Thoracic aorta (tissue), 2 donors: Measurements from ENCODE around the gene SERPINA12. TPM values are rescaled to one million over a fixed set of nuclear protein-coding genes. Genes with fewer than 3 reads are reported as not detected.

Source experiments
- ATAC-seq: fragments of 150-250 bp; one replicate; pipeline ENCODE4 v1.8.0; 2017; ENCODE audit warnings: low read depth; ENCODE audit not compliant: insufficient number of reproducible peaks, low FRiP score
- DNase-seq: peaks from one replicate; pipeline ENCODE4 v3.0.0-alpha.2; 2020; ENCODE audit warnings: low spot score
- H3K27ac ChIP-seq, 2 donors: fragments of 200-600 bp; sonication (generic); 1 replicate in 1 of 2; 2 replicates in 1 of 2; pipeline ENCODE4 v1.5.1; 2016; ENCODE audit warnings: mild to moderate bottlenecking in 2 of 2, moderate library complexity in 2 of 2
- H3K27me3 ChIP-seq: fragments of 200-600 bp; sonication (generic); replicated peaks from 2 replicates; pipeline ENCODE4 v1.6.0; 2016; ENCODE audit warnings: mild to moderate bottlenecking; ENCODE audit not compliant: insufficient read depth
- H3K36me3 ChIP-seq: fragments of 200-600 bp; sonication (generic); one replicate; pipeline ENCODE4 v1.5.1; 2016
- H3K4me1 ChIP-seq, 2 donors: fragments of 200-600 bp; sonication (generic); 1 replicate in 1 of 2; 2 replicates in 1 of 2; pipeline versions ENCODE4 v1.5.1 to v1.6.0; 2016; ENCODE audit warnings: low read depth in 2 of 2, mild to moderate bottlenecking in 1 of 2; ENCODE audit not compliant: control insufficient read depth in 1 of 2
- H3K4me3 ChIP-seq: fragments of 200-600 bp; sonication (generic); 2 replicates; pipeline ENCODE4 v1.5.1; 2016; ENCODE audit warnings: mild to moderate bottlenecking
- H3K9me3 ChIP-seq: fragments of 200-600 bp; sonication (generic); 2 replicates; pipeline ENCODE4 v1.5.1; 2016
- total RNA-seq, 2 donors: library from RNA; depleted of rRNA; stranded (reverse); fragments of >200 nt; gene quantifications; one replicate each; pipeline versions ENCODE4 v1.1.0 to v1.2.3, GENCODE V29; 2016
- TF ChIP-seq, protein P1 (sequence below): fragments of 200-600 bp; sonication (generic); IDR thresholded peaks from one replicate; pipeline ENCODE4 v1.5.1; 2019; ENCODE audit warnings: antibody characterized with exemption

Gene SERPINA12
- total RNA-seq, 2 donors from 2014 or later, result not detected

DNA sequence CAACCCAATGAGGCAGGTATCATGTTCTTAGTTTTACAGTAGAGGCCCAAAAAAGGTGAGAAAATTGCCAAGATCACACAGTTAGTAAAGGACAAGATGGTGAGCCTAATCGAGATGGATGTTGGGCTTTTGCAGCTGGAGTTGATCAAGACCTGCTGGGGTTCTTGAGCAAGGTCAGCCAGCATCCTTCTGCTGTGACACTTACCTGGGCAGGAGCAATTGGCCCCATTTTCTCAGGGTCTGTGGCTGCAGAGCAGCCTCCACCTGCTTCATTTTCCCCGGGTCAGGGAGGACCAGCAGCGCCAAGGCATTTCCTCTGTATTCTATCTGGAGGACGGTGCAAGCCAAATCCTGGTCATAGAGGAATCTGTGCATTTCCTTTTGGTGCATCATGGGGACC is 63.1 kb downstream of the SERPINA12 start:
- no peak overlapping the region for H3K27ac ChIP-seq
- ATAC-seq, result no peak
- TF ChIP-seq, protein P1, sequence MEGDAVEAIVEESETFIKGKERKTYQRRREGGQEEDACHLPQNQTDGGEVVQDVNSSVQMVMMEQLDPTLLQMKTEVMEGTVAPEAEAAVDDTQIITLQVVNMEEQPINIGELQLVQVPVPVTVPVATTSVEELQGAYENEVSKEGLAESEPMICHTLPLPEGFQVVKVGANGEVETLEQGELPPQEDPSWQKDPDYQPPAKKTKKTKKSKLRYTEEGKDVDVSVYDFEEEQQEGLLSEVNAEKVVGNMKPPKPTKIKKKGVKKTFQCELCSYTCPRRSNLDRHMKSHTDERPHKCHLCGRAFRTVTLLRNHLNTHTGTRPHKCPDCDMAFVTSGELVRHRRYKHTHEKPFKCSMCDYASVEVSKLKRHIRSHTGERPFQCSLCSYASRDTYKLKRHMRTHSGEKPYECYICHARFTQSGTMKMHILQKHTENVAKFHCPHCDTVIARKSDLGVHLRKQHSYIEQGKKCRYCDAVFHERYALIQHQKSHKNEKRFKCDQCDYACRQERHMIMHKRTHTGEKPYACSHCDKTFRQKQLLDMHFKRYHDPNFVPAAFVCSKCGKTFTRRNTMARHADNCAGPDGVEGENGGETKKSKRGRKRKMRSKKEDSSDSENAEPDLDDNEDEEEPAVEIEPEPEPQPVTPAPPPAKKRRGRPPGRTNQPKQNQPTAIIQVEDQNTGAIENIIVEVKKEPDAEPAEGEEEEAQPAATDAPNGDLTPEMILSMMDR, result no peak

DNA sequence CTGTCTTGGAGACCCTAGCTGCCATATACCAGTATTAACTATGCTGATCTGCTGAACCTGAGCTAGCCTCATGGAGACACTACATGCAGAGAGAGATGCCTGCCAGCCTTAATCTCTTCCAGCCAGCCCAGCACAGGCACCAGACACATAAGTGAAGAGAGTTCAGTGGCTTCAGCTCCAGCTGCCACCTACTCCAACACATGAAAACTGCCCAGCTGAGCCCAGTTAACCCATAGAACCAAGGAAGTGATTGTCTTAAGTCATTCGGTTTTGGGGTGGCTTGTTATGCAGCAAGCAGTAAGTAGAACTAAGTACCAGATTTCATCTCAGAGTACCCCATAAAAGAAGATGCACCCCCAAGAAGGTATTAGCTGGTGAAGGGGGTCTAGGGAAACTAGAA is 64.3 kb downstream of the SERPINA12 start:
- no peaks in the 10 kb centered on the region for H3K36me3 ChIP-seq
- H3K27me3 ChIP-seq, result no peaks in the 10 kb centered on the region
- H3K4me3 ChIP-seq, result no peak overlapping the region
- no peak overlapping the region for H3K27ac ChIP-seq
- no peak for DNase-seq
- TF ChIP-seq, protein P1, result no peak
- ATAC-seq, result no peak
- no peaks in the 10 kb centered on the region for H3K9me3 ChIP-seq
- no peaks in the 10 kb centered on the region for H3K4me1 ChIP-seq

More for the DNA sequence above, 63.1 kb downstream of the SERPINA12 start:
- Histone ChIP-seq H3K36me3 (no peaks in the 10 kb centered on the region), H3K27me3 (no peaks in the 10 kb centered on the region), H3K4me3 (no peak overlapping the region), H3K4me1 (no peaks in the 10 kb centered on the region), H3K9me3 (no peaks in the 10 kb centered on the region)
- DNase-seq, result no peak

DNA sequence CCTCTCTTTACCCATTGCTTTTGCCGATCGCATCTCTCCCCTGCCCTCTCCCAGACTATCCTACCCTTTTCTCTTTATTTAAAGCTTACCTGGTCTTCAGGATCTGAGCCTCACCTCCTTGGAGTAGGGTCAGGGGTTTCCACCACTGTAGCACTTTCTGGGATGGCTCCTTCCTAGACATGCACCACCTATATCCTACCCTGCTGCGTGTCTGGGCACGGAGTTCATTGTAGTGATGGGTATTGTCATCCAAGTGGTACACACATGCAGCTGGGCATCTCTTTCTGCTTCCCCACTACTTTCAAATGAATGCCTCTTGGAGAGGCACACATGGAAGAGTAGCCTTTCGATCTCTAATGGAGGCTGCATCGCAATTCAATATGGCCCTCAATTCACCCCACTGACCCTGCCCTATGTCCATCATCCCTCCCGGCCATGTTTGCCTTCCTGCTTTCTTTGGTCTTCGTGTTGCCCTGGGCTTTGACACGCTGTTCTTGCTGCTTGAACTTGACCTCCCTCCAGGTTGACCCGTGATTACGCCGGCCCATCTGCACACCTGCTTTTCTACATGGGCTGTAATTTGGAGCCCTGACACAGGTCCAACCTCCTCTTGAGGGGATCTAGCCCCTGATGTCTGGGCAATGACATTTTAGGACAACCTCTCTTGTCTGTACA is 67.6 kb downstream of the SERPINA12 start:
- H3K4me3 ChIP-seq, result no peak overlapping the region
- DNase-seq (no peak), ATAC-seq (no peak)
- H3K4me1 ChIP-seq, result no peaks in the 10 kb centered on the region
- no peak overlapping the region for H3K27ac ChIP-seq
- H3K9me3 ChIP-seq, result no peaks in the 10 kb centered on the region
- no peaks in the 10 kb centered on the region for H3K27me3 ChIP-seq
- TF ChIP-seq, protein P1, result no peak
- no peaks in the 10 kb centered on the region for H3K36me3 ChIP-seq

DNA sequence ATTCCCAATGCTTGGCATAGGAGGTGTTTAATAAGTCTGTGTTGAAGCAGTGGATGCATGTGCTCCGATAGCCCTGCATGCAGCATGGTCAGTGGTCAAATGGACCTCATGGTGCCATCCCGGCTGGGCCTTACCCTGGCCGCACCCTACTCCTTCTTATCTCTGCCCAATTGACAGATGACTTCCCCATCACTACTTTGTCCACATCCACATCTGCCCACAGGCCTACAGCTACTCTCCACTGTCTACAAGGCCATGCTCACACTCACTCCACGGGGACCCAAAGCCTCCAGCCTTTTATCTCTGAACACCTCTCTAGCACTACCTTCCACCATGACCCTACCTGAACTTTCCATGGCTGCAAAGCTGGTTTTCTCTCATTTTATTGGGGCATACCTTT is 68.1 kb downstream of the SERPINA12 start:
- ATAC-seq, result no peak
- H3K27me3 ChIP-seq, result no peaks in the 10 kb centered on the region
- no peak overlapping the region for H3K27ac ChIP-seq
- no peak overlapping the region for H3K4me3 ChIP-seq
- no peaks in the 10 kb centered on the region for H3K9me3 ChIP-seq
- DNase-seq, result no peak
- no peaks in the 10 kb centered on the region for H3K4me1 ChIP-seq
- H3K36me3 ChIP-seq, result no peaks in the 10 kb centered on the region
- TF ChIP-seq, protein P1, result no peak

DNA sequence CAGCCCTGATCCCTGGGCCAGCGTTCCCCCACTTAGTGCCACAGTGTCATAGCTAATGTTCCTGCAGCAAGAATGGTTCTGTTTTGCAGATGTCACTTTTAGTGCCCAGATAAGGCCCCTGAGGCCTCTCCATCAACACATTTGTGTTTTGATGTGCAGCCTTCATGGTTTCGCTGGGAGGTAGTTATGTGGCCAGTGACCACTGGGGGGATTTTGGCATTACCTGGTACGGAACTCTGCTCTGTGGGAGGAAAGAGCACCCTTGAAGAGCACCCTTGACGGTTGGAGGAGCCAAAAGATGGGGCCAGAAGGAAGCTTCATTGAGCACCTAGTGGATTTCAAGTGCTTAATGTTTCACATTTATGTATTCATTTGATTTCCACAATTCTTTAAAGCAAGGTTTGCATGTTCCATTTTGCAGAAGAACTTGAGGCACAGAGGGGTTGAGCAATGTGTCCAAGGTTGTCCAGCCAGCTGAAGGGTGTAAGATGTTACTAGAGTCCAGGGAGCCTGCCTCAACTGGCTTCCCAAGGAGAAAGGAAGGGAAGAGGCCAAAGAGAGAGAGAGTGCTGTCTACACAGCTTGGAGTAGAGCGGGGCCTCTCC is 69.7 kb downstream of the SERPINA12 start:
- TF ChIP-seq, protein P1, result no peak
- DNase-seq (no peak), ATAC-seq (no peak)
- Histone ChIP-seq H3K9me3 (no peaks in the 10 kb centered on the region), H3K36me3 (no peaks in the 10 kb centered on the region), H3K4me1 (no peaks in the 10 kb centered on the region), H3K27ac (no peak overlapping the region), H3K4me3 (no peak overlapping the region), H3K27me3 (no peaks in the 10 kb centered on the region)

Other genes with a start within 250 kb of the SERPINA12 start
- under 1 TPM in 1 of 2 donors, not detected in 1; 0.28 TPM for gene SERPINA10, start 216.2 kb downstream of the SERPINA12 start, total RNA-seq
- gene SERPINA6, start 186.1 kb downstream of the SERPINA12 start, total RNA-seq, result not detected
- not detected for gene SERPINA2, start 142.8 kb downstream of the SERPINA12 start, total RNA-seq
- gene SERPINA1, start 120.9 kb downstream of the SERPINA12 start, total RNA-seq, result 10 to 100 TPM; 15.2 to 22.4 TPM
- gene SERPINA11, start 56.7 kb downstream of the SERPINA12 start, total RNA-seq, result not detected
- 1 to 10 TPM in 1 of 2 donors, not detected in 1; 2.3 TPM for gene SERPINA9, start 33.3 kb downstream of the SERPINA12 start, total RNA-seq
- gene SERPINA4, start 52.0 kb upstream of the SERPINA12 start, total RNA-seq, result not detected
- gene SERPINA5, start 72.0 kb upstream of the SERPINA12 start, total RNA-seq, result 1 to 10 TPM; 4.4 to 6.8 TPM
- gene SERPINA3, start 102.9 kb upstream of the SERPINA12 start, total RNA-seq, result 100 to 1,000 TPM; 140 to 252 TPM